Measurements from ENCODE around the gene PKHD1.

The PKHD1 gene

DNA sequence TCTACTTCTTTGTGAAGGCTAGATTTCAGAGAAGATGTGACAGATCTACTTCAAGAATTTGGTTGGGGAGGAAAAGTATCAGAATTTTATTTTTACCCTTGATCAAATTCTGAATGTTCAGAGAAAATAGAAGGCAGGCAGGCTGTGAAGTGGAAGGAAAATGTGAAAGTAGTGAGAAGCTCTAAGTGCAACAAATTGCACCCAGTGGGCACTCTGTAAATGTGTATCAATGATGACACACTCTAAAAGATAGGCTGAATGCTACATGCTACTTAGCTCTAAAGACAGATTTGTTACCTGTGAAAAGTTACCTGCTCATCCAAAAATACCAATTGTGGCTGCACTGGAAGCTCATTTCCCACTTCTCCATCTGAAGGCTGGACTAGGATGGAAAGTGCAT, 438.6 kb downstream of the PKHD1 start:
- TF ChIP-seq, protein P1, sequence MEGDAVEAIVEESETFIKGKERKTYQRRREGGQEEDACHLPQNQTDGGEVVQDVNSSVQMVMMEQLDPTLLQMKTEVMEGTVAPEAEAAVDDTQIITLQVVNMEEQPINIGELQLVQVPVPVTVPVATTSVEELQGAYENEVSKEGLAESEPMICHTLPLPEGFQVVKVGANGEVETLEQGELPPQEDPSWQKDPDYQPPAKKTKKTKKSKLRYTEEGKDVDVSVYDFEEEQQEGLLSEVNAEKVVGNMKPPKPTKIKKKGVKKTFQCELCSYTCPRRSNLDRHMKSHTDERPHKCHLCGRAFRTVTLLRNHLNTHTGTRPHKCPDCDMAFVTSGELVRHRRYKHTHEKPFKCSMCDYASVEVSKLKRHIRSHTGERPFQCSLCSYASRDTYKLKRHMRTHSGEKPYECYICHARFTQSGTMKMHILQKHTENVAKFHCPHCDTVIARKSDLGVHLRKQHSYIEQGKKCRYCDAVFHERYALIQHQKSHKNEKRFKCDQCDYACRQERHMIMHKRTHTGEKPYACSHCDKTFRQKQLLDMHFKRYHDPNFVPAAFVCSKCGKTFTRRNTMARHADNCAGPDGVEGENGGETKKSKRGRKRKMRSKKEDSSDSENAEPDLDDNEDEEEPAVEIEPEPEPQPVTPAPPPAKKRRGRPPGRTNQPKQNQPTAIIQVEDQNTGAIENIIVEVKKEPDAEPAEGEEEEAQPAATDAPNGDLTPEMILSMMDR (IDR thresholded peaks at IDR 0.05), result no peak

DNA sequence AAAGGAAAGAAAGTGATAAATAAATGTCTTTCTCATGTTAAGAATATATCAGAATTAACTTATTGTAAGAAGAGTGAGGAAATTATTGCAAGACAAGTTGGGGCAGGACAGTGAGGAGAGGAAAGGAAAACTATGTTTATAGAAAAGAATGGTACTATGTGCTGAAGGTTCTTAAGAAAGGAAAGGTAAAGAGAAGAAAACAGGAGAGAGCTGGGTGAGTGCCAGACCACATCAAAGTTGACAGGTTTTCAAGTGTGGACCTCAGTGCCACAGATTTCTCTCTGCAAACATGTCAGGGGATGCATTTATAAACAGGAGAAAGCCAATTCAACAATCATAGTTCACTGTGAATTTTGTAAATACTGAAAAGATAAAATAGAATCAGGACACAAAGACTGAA, 439.2 kb downstream of the PKHD1 start:
- TF ChIP-seq, protein P1 (IDR thresholded peaks at IDR 0.05), result no peak

DNA sequence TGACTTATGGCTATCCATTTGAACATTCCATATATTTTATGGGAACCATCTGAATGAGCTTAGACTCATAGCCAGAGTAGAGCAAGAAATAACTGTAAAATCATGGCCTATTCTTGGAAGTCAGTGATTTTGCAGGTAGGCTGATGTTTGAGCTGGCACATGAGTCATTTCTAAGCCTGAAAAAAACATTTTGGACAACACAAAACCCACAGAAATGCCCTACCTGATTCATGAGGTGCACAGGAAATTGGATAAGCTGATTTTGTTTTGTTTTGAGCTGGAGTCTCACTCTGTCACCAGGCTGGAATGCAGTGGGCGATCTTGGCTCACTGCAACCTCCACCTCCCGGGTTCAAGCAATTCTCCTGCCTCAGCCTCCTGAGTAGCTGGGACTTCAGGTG, 443.0 kb downstream of the PKHD1 start:
- TF ChIP-seq, protein P1 (IDR thresholded peaks at IDR 0.05), result no peak

DNA sequence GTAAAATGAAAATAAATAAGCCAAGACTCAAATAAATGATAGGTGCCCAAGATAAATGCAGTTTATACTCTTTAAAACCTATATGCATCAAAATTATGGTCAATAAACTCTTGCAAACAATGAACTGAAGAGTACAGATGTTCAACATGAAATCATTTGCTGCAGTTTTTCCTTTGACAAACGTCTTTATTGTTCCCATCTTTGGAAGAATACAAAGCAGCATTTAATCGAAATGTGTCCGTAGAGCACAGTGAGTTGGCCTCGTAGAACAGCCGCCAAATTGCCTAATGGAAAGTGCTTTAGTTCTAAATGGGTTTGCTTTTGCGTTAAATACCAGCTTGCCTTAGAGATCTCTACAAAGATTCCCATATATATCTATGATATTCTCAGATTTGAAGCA, 447.4 kb downstream of the PKHD1 start:
- TF ChIP-seq, protein P1 (IDR thresholded peaks at IDR 0.05), result no peak

DNA sequence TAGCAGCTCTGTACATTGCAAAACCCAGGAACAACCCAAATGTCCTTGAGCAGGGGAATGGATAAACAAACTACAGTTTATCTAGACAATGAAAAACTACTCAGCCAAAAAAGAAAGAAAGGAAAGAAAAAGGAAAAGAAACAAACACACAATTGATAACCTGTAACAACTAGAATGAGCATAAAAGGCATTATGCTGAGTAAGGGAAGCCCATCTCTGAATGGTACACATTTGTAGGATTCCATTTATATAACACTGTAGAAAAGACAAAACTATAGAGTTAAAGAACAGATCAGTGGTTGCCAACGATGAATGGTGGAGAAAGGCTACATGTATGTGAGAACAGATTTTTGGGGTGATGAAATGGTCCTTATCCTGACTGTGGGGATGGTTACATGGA, 454.0 kb downstream of the PKHD1 start:
- TF ChIP-seq, protein P1 (IDR thresholded peaks at IDR 0.05), result no peak

DNA sequence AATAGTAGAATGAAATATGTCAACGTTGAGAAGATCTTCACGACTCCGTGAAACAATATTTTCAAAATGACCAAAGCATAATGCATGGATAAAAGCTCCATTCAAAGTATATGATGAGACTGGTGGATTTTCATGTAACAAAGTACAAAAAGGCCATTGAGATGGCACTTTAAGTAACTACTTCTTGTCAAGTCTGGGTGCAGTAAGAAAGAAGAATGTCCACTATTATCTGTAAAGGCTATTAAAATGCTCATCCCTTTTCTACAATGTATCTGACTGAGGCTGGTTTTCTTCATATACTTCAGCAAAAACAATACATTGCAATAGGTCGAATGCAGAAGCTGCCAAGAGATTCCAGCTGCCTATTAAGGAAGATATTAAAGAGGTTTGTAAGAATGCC, 457.4 kb downstream of the PKHD1 start:
- TF ChIP-seq, protein P1 (IDR thresholded peaks at IDR 0.05), result no peak

DNA sequence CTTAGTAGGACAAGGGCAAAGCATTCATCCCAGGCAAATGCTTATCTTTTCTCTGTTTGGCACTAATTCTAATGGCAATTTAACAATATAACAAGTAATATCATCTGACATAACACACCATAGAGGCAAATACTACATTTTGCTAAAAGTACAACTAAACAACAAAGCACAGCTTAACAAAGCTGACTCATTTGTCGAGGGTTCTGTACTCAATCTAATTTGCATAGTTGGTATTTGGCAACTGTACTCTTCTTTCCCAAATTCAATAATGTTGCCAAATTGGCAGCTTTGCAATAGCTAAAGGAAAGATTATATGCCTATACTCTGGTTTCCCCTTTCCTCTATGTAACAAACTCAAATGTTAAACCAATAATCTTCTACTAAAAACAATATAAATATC, 461.0 kb downstream of the PKHD1 start:
- TF ChIP-seq, protein P1 (IDR thresholded peaks at IDR 0.05), result no peak

DNA sequence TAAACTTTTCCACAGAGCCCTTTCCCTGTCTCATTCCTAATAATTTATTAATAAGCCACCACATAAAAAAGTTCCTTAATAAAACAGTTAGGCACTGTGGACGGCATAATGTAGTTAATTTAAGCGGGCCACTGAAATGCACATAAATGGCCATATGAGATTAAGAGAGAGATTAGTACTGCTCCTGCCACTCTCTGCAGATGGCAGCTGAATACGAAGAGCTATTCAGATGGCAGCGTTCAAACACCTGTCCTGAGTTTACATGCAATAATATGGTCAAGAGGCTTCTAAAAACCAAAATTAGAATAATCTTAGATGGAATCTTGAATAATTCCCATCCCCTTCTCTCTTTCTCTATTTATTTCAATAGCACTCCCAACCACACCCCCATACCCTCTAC, 461.8 kb downstream of the PKHD1 start:
- TF ChIP-seq, protein P1 (IDR thresholded peaks at IDR 0.05), result no peak

Data from LNCAP (cell line).